GM18526 (cell line): ENCODE data around the gene FAM149B1.

ENCODE experiments used
- POLR2A ChIP-seq: IDR thresholded peaks from 3 replicates; pipeline ENCODE4 v1.6.1; 2011; ENCODE audit not compliant: insufficient read length; ENCODE audit errors: extremely low read depth

The FAM149B1 gene

GRCh38 chr10:73168465-73168803, 515 bp downstream of the FAM149B1 start:
- TF ChIP-seq POLR2A: no peak

- TF ChIP-seq POLR2A: no peak
Observed at GRCh38 chr10:73169320-73169719, 1.4 kb downstream of the FAM149B1 start.

GRCh38 chr10:73172867-73173266, 4.9 kb downstream of the FAM149B1 start:
- TF ChIP-seq POLR2A: no peak

GRCh38 chr10:73174148-73174925, 6.4 kb downstream of the FAM149B1 start:
- no peak for TF ChIP-seq POLR2A

- TF ChIP-seq POLR2A: no peak
Observed at GRCh38 chr10:73182568-73182967, 14.6 kb downstream of the FAM149B1 start.

GRCh38 chr10:73183667-73184281, 15.9 kb downstream of the FAM149B1 start:
- TF ChIP-seq POLR2A: no peak

GRCh38 chr10:73186266-73186665, 18.3 kb downstream of the FAM149B1 start:
- no peak for TF ChIP-seq POLR2A

GRCh38 chr10:73190188-73190587, 22.3 kb downstream of the FAM149B1 start:
- no peak for TF ChIP-seq POLR2A

- no peak for TF ChIP-seq POLR2A
Observed at GRCh38 chr10:73205081-73205480, 37.2 kb downstream of the FAM149B1 start.

GRCh38 chr10:73205890-73206289, 38.0 kb downstream of the FAM149B1 start:
- no peak for TF ChIP-seq POLR2A

- no peak for TF ChIP-seq POLR2A
Observed at GRCh38 chr10:73206385-73206784, 38.5 kb downstream of the FAM149B1 start.

GRCh38 chr10:73207883-73208282, 40.0 kb downstream of the FAM149B1 start:
- no peak for TF ChIP-seq POLR2A

- no peak for TF ChIP-seq POLR2A
Observed at GRCh38 chr10:73209705-73210104, 41.8 kb downstream of the FAM149B1 start.

- TF ChIP-seq POLR2A: no peak
Observed at GRCh38 chr10:73210395-73211105, 42.6 kb downstream of the FAM149B1 start.

GRCh38 chr10:73211106-73211811, 43.3 kb downstream of the FAM149B1 start:
- TF ChIP-seq POLR2A: no peak

- TF ChIP-seq POLR2A: no peak
Observed at GRCh38 chr10:73215749-73216148, 47.8 kb downstream of the FAM149B1 start.

- no peak for TF ChIP-seq POLR2A
Observed at GRCh38 chr10:73217628-73218027, 49.7 kb downstream of the FAM149B1 start.
